Activated naive CD8-positive, alpha-beta T cell treated with anti-CD3 and anti-CD28 coated beads for 36 hours (primary cell): ENCODE measurements around the gene SPOCD1. TPM values are rescaled to one million over a fixed set of nuclear protein-coding genes. Genes with fewer than 3 reads are reported as not detected.
"Not testable (repeated sequence)": the region's sequence is repeated elsewhere in the genome, so short reads cannot be mapped to it uniquely, and the experiment has no call there.

Experiments used
- DNase-seq: peaks from one replicate; pipeline ENCODE4 v3.0.0; 2021
- H3K27ac Mint-ChIP-seq: one replicate; pipeline ENCODE4 v1.8.0; 2022; ENCODE audit warnings: mild to moderate bottlenecking, moderate library complexity, mixed read lengths
- H3K27me3 Mint-ChIP-seq: one replicate; pipeline ENCODE4 v1.8.0; 2022; ENCODE audit warnings: mild to moderate bottlenecking, mixed read lengths
- H3K36me3 Mint-ChIP-seq: one replicate; pipeline ENCODE4 v1.8.0; 2021; ENCODE audit warnings: mild to moderate bottlenecking, mixed read lengths
- H3K4me1 Mint-ChIP-seq: one replicate; pipeline ENCODE4 v1.8.0; 2021; ENCODE audit warnings: mixed read lengths
- H3K4me3 Mint-ChIP-seq: one replicate; pipeline ENCODE4 v1.8.0; 2022; ENCODE audit warnings: mild to moderate bottlenecking, moderate library complexity, mixed read lengths
- H3K9me3 Mint-ChIP-seq: one replicate; pipeline ENCODE4 v1.8.0; 2022; ENCODE audit warnings: mixed read lengths
- total RNA-seq, 2 experiments: library from RNA; stranded (reverse); gene quantifications; one replicate each; pipeline ENCODE4 v1.2.3, GENCODE V29; 2021

SPOCD1 gene
- total RNA-seq, 2 experiments from 2014 or later = not detected

DNA sequence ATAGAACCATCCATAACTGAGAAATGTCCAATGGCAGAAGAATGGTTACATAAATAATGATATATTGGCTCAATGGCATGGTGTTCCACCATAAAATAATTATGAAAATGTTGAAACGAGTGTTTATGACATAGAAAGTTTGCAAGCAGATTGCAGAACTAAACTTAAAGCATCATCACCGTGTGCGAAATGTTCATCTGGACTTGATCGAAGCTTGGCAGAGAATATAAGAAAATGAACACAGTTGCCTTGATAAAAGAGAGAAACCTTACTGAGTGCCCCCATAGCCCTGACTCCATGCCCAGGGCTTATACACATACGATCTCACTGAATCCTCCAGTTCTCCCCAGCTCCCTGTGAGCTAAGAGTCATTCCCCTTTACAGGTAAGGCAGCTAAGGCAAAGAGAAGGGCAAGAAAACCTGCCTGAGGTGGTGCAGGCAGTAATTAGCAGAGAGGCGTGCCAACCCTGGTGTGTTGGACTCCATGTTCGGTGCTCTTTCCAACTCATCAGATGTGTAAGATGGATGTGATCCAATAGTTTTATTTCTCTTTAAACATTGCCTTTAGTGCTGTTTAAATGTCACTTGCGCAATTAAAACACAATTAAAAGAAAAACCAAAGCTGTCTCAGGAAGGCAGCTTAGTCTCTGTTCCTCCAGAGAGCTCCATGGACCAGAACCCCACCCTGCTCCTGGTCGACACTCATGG, 21.8 kb upstream of the SPOCD1 start:
- no peak for DNase-seq
- Mint-ChIP-seq H3K4me3 (no peak overlapping the region), H3K9me3 (no peaks in the 10 kb centered on the region), H3K4me1 (peaks cover 10% of the 10 kb centered on the region), H3K36me3 (no peaks in the 10 kb centered on the region), H3K27me3 (no peaks in the 10 kb centered on the region), H3K27ac (no peak overlapping the region)

DNA sequence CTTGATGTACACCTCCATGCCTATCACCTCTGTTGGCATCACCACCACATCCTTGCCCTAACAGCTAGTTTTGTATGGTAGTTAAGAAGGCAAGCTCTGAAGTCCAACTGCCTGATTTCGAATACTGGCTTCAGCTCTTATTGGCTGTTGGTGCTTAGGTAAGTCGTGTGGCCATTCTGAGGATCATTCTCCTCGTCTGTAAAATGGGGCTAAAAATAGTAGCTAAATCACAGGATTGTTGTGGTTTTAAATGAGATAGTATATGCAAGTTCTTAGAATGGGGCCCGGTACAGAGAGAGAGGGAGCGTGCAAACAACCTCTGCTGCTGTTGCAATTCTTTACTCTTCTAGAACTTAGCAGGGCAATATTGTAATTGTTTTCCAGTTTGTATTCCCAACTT, 20.8 kb upstream of the SPOCD1 start:
- no peak for DNase-seq
- Mint-ChIP-seq H3K27ac (no peak overlapping the region), H3K9me3 (no peaks in the 10 kb centered on the region), H3K4me3 (no peak overlapping the region), H3K4me1 (peaks cover 10% of the 10 kb centered on the region), H3K36me3 (no peaks in the 10 kb centered on the region), H3K27me3 (no peaks in the 10 kb centered on the region)

DNA sequence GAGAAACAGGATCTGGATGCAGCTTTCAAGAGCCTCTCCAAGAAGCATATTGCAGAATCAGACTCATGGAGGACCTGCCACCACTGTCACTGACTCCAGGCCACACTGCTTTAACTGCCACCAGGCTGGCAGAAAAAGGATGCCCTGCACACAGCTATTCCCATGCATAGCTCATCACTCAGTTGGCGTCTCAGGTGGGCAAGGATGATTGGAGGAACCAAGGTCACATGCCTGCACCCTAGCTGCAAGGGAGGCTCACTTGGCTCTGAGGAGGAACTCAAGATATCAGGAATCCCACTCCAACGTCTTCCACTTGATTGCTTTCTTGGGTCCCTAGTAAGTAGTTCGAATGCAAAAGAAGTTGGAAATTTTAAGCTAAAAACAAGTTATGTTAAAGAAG, 19.6 kb upstream of the SPOCD1 start:
- H3K36me3 Mint-ChIP-seq = no peaks in the 10 kb centered on the region

DNA sequence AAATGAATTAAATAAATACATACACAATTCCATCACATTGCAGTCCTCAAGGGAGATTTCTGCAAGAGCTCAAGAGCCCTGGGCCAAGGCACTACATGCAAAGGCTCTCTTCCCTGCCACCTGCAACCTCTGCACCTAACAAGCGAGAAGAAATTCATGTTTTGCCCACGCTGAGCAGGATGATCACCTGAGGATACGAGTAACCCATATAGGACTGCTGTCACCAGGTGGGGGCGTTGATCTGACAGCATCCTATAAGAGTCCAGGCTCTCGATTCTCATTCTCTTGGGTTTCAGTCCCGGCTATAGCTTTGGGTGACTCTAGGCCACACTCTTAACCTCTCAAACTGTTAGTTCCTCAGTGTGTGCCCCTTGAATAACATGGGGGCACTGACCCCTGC, 18.7 kb upstream of the SPOCD1 start:
- Mint-ChIP-seq H3K9me3 (no peaks in the 10 kb centered on the region), H3K4me1 (peaks cover 11% of the 10 kb centered on the region), H3K4me3 (no peak overlapping the region), H3K27ac (no peak overlapping the region), H3K36me3 (no peaks in the 10 kb centered on the region), H3K27me3 (no peaks in the 10 kb centered on the region)
- DNase-seq = no peak

More for the DNA sequence above, 19.6 kb upstream of the SPOCD1 start:
- Mint-ChIP-seq H3K27ac (no peak overlapping the region), H3K4me3 (no peak overlapping the region), H3K4me1 (peaks cover 10% of the 10 kb centered on the region), H3K9me3 (no peaks in the 10 kb centered on the region), H3K27me3 (no peaks in the 10 kb centered on the region)
- DNase-seq = no peak

DNA sequence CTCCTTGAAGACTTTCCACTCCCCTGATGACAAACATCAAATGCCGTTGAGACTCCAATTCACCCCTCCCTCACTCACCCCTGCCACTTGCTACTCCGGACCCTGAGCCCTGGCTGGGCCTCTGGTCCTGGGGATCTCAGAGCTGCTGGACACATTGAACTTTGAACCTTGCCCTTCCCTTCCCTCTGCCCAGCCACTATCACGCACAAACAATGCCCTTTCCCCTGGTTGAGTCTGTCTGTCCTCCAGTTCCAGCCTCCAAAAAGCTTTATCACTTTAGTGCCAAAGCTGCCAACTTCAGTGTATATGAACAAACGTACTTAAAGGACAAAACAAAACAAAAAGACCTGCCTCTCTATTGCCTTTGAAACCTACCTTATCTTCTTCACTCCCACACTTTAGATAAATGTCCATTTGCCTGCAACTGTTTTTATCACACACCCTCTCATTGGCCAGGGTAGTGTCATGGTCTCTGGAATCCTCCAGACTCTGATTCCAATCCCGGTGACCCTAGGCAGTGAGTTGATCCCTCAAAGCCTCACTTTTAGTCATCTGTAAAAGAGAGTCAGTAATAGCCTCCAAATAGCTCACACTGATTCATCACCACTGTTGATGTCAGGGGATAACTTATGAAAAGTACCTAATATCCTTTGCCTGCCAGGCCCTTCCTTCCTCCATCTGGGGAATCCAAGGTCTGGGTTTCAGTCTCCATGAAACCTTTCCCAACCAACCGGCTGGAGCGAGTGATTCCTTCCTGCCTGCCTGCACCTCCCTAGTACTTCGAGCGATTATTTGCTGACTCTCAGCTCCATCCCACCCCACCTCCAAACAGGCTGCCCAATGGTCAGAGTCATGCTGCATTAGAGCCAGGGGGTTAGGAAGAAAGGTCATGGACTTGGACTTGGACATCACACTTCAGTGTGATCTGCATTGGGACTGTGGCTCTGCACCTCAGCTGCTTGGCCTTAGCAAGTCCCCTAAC, 15.9 kb upstream of the SPOCD1 start:
- H3K36me3 Mint-ChIP-seq = no peaks in the 10 kb centered on the region
- no peaks in the 10 kb centered on the region for H3K9me3 Mint-ChIP-seq
- DNase-seq = no peak
- H3K27ac Mint-ChIP-seq = no peak overlapping the region
- H3K27me3 Mint-ChIP-seq = no peaks in the 10 kb centered on the region
- peaks cover 32% of the 10 kb centered on the region for H3K4me1 Mint-ChIP-seq
- no peak overlapping the region for H3K4me3 Mint-ChIP-seq

DNA sequence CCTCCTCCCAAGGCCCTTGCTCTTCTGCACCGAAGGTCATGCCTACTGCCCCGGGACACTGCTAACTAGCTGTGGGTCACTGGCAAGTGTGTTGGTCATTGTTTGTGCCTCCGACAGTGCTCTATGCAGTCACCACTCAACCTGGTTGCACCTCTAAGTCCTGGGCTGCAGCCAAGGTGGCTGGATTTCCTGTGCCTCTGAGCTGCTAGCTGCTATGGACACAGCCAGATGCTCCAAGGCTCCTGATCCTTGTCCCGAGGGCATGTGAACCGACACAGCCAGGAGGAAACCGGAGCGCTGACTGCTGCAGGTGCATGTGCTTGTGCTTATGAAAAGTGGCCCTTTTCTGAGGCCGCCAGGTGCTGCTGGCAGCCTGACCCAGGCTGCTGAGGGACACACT, 14.7 kb upstream of the SPOCD1 start:
- Mint-ChIP-seq H3K36me3 (no peaks in the 10 kb centered on the region), H3K4me1 (peaks cover 33% of the 10 kb centered on the region), H3K4me3 (no peak overlapping the region), H3K27me3 (no peaks in the 10 kb centered on the region), H3K27ac (no peak overlapping the region), H3K9me3 (no peaks in the 10 kb centered on the region)
- DNase-seq = no peak

DNA sequence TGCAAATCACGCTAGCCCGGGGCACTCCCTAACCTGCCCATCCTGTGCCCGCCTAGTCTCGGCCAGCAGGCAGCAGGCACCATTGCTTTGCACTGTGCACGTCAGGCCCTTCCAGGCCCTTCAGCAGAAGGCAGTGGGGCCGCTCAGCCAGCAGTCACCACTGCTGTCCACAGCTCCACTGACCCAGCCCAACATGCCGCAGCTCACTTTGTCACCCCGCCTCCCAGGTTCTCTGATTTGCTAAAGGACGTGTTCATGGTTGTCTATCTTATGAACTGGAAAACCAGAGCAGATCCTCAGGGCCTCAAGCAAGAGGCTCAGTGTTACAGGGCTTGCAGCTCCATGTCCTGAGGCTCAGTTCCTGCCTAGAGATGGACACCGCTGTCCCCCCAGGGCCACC, 14.2 kb upstream of the SPOCD1 start:
- no peaks in the 10 kb centered on the region for H3K36me3 Mint-ChIP-seq
- no peaks in the 10 kb centered on the region for H3K27me3 Mint-ChIP-seq
- H3K27ac Mint-ChIP-seq = no peak overlapping the region
- DNase-seq = no peak
- no peak overlapping the region for H3K4me3 Mint-ChIP-seq
- peaks cover 33% of the 10 kb centered on the region for H3K4me1 Mint-ChIP-seq
- no peaks in the 10 kb centered on the region for H3K9me3 Mint-ChIP-seq

DNA sequence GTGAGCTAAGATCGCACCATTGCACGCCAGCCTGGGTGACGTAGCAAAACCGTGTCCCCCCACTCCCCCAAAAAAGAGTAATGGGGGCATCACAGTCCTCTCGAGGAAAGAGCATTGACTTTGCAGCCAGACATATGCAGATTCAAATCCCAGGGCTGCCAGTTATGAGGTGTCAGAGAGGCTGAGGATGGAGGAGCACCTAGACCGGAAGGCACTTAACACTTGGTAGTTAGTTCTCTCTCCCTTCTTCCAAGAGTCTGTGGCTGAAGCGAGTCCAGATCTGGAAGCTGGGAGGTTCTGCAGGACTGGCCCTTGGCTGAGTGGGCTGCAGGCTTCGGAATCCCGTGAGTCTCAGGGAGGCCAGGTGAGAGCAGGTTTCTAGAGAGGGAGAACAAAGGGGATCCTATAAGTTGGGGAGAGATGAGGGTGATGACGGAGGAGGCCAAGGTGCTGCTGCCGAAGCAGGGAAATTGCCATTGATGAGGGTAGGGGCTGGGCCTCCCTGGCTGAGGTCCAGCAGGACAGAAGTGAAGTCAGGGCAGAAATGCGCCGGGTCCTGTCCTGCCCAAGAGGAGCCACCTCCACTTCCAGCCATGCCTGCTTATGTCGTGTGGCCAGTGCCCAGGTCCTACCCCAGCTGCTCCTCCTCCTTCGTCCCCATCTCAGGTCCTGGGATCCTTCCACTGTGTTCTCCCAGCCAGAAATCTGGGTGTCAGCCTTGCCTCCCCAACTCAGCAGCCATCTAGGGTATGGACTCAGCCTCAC, 13.3 kb upstream of the SPOCD1 start:
- H3K27me3 Mint-ChIP-seq = no peaks in the 10 kb centered on the region
- DNase-seq = no peak
- peaks cover 33% of the 10 kb centered on the region for H3K4me1 Mint-ChIP-seq
- H3K9me3 Mint-ChIP-seq = no peaks in the 10 kb centered on the region
- no peaks in the 10 kb centered on the region for H3K36me3 Mint-ChIP-seq
- H3K4me3 Mint-ChIP-seq = no peak overlapping the region
- H3K27ac Mint-ChIP-seq = no peak overlapping the region

DNA sequence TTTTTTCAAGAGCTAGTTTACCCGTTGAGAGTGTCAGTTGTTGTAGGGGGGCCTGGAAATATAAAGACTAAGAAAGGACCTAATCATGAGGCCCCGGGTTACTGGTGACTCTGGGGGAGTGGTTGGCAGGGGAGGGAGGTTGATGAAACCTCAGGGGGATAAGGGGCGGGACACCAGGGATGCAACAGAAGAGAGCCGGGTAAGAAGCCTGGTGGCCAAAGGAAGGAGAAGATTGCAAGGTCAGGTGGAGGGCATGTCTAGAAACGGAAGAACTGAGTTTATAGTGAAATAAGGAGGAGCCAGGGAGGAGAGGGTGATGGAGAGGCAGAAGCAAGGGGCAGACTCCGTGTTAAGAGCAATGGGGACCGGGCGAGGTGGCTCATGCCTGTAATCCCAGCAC, 12.5 kb upstream of the SPOCD1 start:
- Mint-ChIP-seq H3K27me3 (no peaks in the 10 kb centered on the region), H3K27ac (peak overlapping the region; percentile 59), H3K4me3 (peak overlapping the region; percentile 16), H3K36me3 (no peaks in the 10 kb centered on the region), H3K9me3 (no peaks in the 10 kb centered on the region), H3K4me1 (peaks cover 33% of the 10 kb centered on the region)
- no peak for DNase-seq

DNA sequence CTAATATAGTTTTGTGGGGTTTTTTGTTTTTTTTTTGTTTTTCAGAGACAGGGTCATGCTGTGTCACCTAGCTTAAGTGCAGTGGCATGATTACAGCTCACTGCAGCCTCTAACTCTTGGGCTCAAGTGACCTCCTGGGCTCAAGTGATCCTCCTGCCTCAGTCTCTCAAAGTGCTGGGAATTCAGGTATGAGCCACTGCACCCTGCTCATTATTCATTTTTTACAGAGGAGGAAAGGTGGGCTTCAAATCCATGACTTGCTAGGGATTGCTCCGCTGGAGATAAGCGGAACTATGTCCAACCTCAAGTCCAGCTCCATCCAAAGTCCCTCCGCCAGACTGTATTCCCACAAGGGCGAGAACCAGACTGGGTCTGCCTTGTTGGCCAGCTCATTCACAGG, 8.0 kb upstream of the SPOCD1 start:
- Mint-ChIP-seq H3K4me3 (no peak overlapping the region), H3K4me1 (peaks cover 23% of the 10 kb centered on the region), H3K36me3 (no peaks in the 10 kb centered on the region), H3K27ac (no peak overlapping the region), H3K27me3 (no peaks in the 10 kb centered on the region), H3K9me3 (no peaks in the 10 kb centered on the region)
- DNase-seq = no peak

DNA sequence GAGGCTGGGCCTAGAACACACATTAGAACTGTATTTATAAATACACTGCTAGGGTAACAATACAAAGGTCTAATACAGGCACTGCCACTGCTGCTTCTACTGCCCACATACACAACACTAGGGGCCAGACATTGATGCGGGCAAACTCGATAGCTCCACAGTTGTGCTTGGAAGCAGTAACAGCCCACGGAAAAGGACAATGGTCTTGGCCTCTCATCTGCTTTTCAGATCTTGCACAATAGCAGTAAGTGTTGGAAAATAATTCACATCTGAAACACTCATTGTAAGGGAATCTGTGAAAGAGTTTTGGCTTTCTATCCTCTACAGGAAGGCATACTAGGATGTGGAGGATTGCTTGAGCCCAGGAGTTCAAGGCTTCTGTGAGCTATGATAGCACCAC, 6.9 kb upstream of the SPOCD1 start:
- Mint-ChIP-seq H3K27me3 (no peaks in the 10 kb centered on the region), H3K27ac (no peak overlapping the region), H3K36me3 (no peaks in the 10 kb centered on the region), H3K4me3 (no peak overlapping the region), H3K4me1 (peaks cover 15% of the 10 kb centered on the region), H3K9me3 (no peaks in the 10 kb centered on the region)
- DNase-seq = no peak

DNA sequence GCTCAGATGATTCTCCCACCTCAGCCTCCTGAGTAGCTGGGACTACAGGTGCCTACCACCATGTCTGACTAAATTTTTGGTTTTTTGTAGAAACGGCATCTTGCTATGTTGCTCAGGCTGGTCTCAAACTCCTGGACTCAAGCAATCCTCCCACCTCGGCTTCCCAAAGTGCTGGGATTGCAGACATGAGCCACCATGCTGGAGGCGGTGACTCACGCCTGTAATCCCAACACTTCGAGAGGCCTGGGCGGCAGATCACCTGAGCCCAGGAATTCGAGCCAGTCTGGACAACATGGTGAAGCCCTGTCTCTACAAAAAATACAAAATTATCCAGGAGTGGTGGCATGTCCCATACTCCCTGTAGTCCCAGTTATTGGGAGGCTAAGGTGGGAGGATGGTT, 4.4 kb upstream of the SPOCD1 start:
- H3K4me3 Mint-ChIP-seq, H3K27me3 Mint-ChIP-seq, H3K27ac Mint-ChIP-seq, H3K36me3 Mint-ChIP-seq, DNase-seq, H3K9me3 Mint-ChIP-seq, H3K4me1 Mint-ChIP-seq: not testable (repeated sequence)

DNA sequence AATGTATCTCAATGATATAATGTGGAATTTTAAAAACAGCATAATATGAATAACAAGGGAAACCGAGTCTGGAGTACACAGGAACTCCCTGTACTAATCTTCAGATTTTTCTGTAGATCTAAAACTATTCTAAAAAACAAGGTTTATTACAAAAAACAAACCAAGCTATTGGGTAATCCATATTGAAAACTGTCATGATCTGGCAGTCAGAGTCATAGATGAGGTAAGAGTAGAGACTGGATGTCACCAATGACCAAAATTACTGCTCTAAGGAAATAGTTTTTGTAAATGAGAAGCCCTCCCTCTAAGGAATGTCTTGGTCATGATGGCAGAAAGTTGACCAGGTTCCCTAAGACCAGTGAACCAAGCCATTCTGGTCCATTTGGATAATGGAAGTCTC, 2.4 kb upstream of the SPOCD1 start:
- Mint-ChIP-seq H3K27me3 (no peaks in the 10 kb centered on the region), H3K4me1 (peaks cover 5% of the 10 kb centered on the region), H3K27ac (no peak overlapping the region), H3K9me3 (no peaks in the 10 kb centered on the region), H3K36me3 (no peaks in the 10 kb centered on the region), H3K4me3 (no peak overlapping the region)
- DNase-seq = no peak

DNA sequence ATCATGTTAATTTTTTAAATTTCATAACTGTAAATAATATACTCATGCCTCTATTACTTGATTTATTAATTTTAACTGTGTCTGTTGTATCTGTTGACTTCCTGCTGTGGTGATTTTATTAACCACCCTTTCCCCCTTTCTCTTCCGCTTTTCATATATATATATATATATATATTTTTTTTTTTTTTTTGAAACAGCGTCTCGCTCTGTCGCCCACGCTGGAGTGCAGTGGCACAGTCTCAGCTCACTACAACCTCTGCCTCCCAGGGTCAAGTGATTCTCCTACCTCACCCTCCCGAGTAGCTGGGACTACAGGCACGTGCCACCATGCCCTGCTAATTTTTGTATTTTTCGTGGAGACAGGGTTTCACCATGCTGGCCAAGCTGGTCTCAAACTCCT, 1.1 kb upstream of the SPOCD1 start:
- not testable (repeated sequence) for H3K36me3 Mint-ChIP-seq

DNA sequence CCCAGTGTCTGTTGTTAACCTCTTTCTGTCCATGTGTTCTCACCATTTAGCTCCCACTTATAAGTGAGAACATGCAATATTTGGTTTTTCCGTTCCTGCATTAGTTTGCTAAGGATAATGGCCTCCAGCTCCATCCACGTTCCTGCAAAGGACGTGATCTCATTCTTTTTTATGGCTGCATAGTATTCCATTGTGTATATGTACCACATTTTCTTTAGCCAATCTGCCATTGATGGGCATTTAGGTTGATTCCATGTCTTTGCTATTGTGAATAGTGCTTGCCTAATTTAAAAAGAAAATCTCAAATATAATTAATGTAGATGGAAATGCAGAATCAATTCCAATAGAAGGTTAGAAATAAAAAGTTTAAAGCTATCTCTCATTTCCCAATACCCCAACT, 679 bp upstream of the SPOCD1 start:
- not testable (repeated sequence) for H3K36me3 Mint-ChIP-seq, H3K27ac Mint-ChIP-seq, H3K4me3 Mint-ChIP-seq, H3K27me3 Mint-ChIP-seq, DNase-seq, H3K4me1 Mint-ChIP-seq, H3K9me3 Mint-ChIP-seq

More for the DNA sequence above, 1.1 kb upstream of the SPOCD1 start:
- H3K4me3 Mint-ChIP-seq, H3K27ac Mint-ChIP-seq, H3K27me3 Mint-ChIP-seq, H3K9me3 Mint-ChIP-seq, H3K4me1 Mint-ChIP-seq, DNase-seq: not testable (repeated sequence)
